GM12878 (cell line): Measurements from ENCODE around the gene MED19. TPM values are rescaled to one million over a fixed set of nuclear protein-coding genes. Genes with fewer than 3 reads are reported as not detected.

Source experiments
- CBX3 ChIP-seq: fragments of 200-600 bp; sonication (generic); IDR thresholded peaks from 2 replicates; pipeline ENCODE4 v1.6.1; 2016; ENCODE audit warnings: low read depth, borderline replicate concordance
- ETV6 ChIP-seq, 2 experiments: fragments of 450-650 bp in 1 of 2; IDR thresholded peaks in 1 of 2; conservative IDR thresholded peaks in 1 of 2; 2 replicates each; pipeline ENCODE4 v1.6.1; 2014; ENCODE audit warnings: antibody characterized with exemption in 1 of 2, borderline replicate concordance in 1 of 2, low read depth in 1 of 2, mild to moderate bottlenecking in 1 of 2, moderate library complexity in 1 of 2
- GATAD2B ChIP-seq: fragments of 450-650 bp; conservative IDR thresholded peaks from 2 replicates; pipeline ENCODE4 v1.6.1; 2017; ENCODE audit warnings: low read depth, mild to moderate bottlenecking, moderate library complexity
- LARP7 ChIP-seq: fragments of 450-650 bp; IDR thresholded peaks from 2 replicates; pipeline ENCODE4 v1.6.1; 2017; ENCODE audit warnings: mild to moderate bottlenecking
- NFXL1 ChIP-seq: fragments of 450-650 bp; IDR thresholded peaks from 2 replicates; pipeline ENCODE4 v1.6.1; 2017; ENCODE audit warnings: antibody characterized with exemption, mild to moderate bottlenecking, borderline replicate concordance
- POU2F2 ChIP-seq: IDR thresholded peaks from 3 replicates; pipeline ENCODE4 v1.6.1; 2011; ENCODE audit warnings: low read depth, mild to moderate bottlenecking, low read length, borderline replicate concordance
- RAD21 ChIP-seq: IDR thresholded peaks from 2 replicates; pipeline ENCODE4 v1.6.1; 2011; ENCODE audit warnings: mild to moderate bottlenecking, low read depth, low read length, moderate library complexity; ENCODE audit not compliant: insufficient read depth
- RELA ChIP-seq: fragments of 450-650 bp; IDR thresholded peaks from 2 replicates; pipeline ENCODE4 v1.8.0; 2014; ENCODE audit warnings: borderline replicate concordance; ENCODE audit not compliant: partially characterized antibody
- SMARCA5 ChIP-seq: fragments of 450-650 bp; IDR thresholded peaks from 2 replicates; pipeline ENCODE4 v1.6.1; 2017; ENCODE audit warnings: mild to moderate bottlenecking
- ZZZ3 ChIP-seq: IDR thresholded peaks from 2 replicates; pipeline ENCODE4 v1.6.1; 2011; ENCODE audit warnings: low read depth; ENCODE audit not compliant: control insufficient read depth, insufficient read length
- polyA plus RNA-seq, 11 experiments: library from polyadenylated mRNA; depleted of rRNA in 4 of 11; unstranded in 6 of 11; stranded (reverse) in 5 of 11; fragments of >200 nt; fragmentation: Nextera tagmentation in 4 of 11; fragmentation: Illumina TruSeq in 1 of 11; extraction: Ambion mirVana in 4 of 11; extraction: Trizol in 1 of 11; gene quantifications; 1 replicate in 1 of 11; 2 replicates in 10 of 11; pipeline versions ENCODE4 v1.2.1 to v1.2.3, GENCODE V29; 2011 to 2016; ENCODE audit warnings: inconsistent platforms in 2 of 11, missing spikeins in 2 of 11, low read depth in 1 of 11
- total RNA-seq, 4 experiments: library from RNA; depleted of rRNA in 3 of 4; stranded (reverse); fragments of >200 nt in 3 of 4; fragmentation: Illumina TruSeq in 1 of 4; extraction: Trizol in 1 of 4; gene quantifications; 2 replicates each; pipeline versions ENCODE4 v1.2.1 to v1.2.3, GENCODE V29; 2013 to 2021
- TF ChIP-seq, protein P1 (sequence below): IDR thresholded peaks from 2 replicates; pipeline ENCODE4 v1.6.1; 2011; ENCODE audit warnings: borderline replicate concordance, low read depth, mild to moderate bottlenecking, moderate library complexity, low read length; ENCODE audit not compliant: insufficient read depth, poor library complexity, severe bottlenecking
- TF ChIP-seq, protein P2 (sequence below): fragments of 450-650 bp; conservative IDR thresholded peaks from 2 replicates; pipeline ENCODE4 v1.6.1; 2017; ENCODE audit warnings: mild to moderate bottlenecking, moderate library complexity
- TF ChIP-seq, protein P3 (sequence below): IDR thresholded peaks from 2 replicates; pipeline ENCODE4 v1.6.1; 2011; ENCODE audit warnings: mild to moderate bottlenecking, low read depth, low read length, moderate library complexity; ENCODE audit not compliant: insufficient replicate concordance

MED19 gene
- total and polyA plus RNA-seq, 10 of the 15 experiments (the other 5 are each of a cell fraction or from before 2014, with no cell fraction given): 4.9 to 28.2 (median 17.3) TPM

- TF ChIP-seq, protein P1, sequence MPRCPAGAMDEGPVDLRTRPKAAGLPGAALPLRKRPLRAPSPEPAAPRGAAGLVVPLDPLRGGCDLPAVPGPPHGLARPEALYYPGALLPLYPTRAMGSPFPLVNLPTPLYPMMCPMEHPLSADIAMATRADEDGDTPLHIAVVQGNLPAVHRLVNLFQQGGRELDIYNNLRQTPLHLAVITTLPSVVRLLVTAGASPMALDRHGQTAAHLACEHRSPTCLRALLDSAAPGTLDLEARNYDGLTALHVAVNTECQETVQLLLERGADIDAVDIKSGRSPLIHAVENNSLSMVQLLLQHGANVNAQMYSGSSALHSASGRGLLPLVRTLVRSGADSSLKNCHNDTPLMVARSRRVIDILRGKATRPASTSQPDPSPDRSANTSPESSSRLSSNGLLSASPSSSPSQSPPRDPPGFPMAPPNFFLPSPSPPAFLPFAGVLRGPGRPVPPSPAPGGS: peak; percentile 38
- TF ChIP-seq GATAD2B: peak; percentile 37; the same call in 1 of the 2 replicates
- no peak for TF ChIP-seq NFXL1
- TF ChIP-seq RELA: peak; percentile 33
- TF ChIP-seq CBX3: no peak
- TF ChIP-seq RAD21: no peak
- TF ChIP-seq, protein P2, sequence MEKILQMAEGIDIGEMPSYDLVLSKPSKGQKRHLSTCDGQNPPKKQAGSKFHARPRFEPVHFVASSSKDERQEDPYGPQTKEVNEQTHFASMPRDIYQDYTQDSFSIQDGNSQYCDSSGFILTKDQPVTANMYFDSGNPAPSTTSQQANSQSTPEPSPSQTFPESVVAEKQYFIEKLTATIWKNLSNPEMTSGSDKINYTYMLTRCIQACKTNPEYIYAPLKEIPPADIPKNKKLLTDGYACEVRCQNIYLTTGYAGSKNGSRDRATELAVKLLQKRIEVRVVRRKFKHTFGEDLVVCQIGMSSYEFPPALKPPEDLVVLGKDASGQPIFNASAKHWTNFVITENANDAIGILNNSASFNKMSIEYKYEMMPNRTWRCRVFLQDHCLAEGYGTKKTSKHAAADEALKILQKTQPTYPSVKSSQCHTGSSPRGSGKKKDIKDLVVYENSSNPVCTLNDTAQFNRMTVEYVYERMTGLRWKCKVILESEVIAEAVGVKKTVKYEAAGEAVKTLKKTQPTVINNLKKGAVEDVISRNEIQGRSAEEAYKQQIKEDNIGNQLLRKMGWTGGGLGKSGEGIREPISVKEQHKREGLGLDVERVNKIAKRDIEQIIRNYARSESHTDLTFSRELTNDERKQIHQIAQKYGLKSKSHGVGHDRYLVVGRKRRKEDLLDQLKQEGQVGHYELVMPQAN: peak; percentile 90
- TF ChIP-seq ZZZ3: no peak
- peak; percentile 75 for TF ChIP-seq SMARCA5
- TF ChIP-seq, protein P3, sequence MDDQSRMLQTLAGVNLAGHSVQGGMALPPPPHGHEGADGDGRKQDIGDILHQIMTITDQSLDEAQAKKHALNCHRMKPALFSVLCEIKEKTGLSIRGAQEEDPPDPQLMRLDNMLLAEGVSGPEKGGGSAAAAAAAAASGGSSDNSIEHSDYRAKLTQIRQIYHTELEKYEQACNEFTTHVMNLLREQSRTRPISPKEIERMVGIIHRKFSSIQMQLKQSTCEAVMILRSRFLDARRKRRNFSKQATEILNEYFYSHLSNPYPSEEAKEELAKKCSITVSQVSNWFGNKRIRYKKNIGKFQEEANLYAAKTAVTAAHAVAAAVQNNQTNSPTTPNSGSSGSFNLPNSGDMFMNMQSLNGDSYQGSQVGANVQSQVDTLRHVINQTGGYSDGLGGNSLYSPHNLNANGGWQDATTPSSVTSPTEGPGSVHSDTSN: peak; percentile 81
- no peak for TF ChIP-seq ETV6 (conservative IDR thresholded peaks at IDR 0.05 in 1 of 2, IDR thresholded peaks at IDR 0.05 in 1 of 2; ENCODE audit: borderline replicate concordance in 1 of 2, low read depth in 1 of 2)
- 0 out of 3 replicates have a peak, but pooled peaks have one; percentile 63 for TF ChIP-seq POU2F2
- TF ChIP-seq LARP7: peak; percentile 67
Observed at GRCh38 chr11:57711414-57712255, at the start of gene MED19 (continued).
